LNCaP clone FGC (cell line): ENCODE measurements around the gene OBSL1.

Experiments used
- DNase-seq: peaks from one replicate; pipeline ENCODE4 v3.0.0-alpha.2; 2011; ENCODE audit warnings: low read depth
- H3K4me3 ChIP-seq: 2 replicates; pipeline ENCODE4 v1.5.1; 2011; ENCODE audit warnings: mild to moderate bottlenecking, low read depth, low read length, control low read depth
- TF ChIP-seq, protein P1 (sequence below): IDR thresholded peaks from 2 replicates; pipeline ENCODE4 v1.5.1; 2012; ENCODE audit warnings: mild to moderate bottlenecking; ENCODE audit not compliant: control insufficient read depth, insufficient read depth; ENCODE audit errors: extremely low read depth

The OBSL1 gene

DNA sequence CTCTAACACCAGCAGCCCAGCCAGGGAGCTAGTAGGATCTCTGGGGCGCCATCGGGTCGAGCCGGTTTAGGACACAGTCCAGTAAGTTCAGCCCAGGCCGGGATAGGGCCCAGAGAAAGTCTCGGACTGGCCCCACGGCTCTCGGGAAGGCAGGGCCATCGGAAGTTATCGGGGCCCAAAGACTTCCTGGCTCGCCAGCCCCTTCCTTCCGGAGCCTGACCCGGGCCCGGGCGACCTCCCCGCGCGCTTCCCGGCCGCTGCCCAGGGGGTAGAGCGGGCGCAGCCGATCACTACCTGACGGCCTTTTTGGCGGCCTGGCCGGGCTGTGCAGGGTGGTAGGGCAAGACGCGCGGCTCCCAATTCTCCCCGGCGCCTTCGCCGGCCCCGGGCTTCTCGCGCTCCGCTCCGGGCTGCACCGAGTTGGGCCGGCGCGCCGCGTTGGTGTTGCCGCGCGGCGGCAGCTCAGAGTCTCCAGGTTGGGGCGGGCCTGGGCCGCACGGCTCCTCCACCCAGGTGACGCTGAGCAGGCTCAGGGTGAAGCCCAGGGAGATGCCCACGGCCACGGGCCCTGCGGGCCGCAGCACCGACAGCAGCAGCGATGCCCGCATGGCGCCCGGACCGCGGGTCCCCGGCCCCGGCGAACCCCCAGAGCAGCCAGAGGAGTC, 28.3 kb downstream of the OBSL1 start:
- no peak for DNase-seq
- peak overlapping the region; percentile 63 for H3K4me3 ChIP-seq
- TF ChIP-seq, protein P1, sequence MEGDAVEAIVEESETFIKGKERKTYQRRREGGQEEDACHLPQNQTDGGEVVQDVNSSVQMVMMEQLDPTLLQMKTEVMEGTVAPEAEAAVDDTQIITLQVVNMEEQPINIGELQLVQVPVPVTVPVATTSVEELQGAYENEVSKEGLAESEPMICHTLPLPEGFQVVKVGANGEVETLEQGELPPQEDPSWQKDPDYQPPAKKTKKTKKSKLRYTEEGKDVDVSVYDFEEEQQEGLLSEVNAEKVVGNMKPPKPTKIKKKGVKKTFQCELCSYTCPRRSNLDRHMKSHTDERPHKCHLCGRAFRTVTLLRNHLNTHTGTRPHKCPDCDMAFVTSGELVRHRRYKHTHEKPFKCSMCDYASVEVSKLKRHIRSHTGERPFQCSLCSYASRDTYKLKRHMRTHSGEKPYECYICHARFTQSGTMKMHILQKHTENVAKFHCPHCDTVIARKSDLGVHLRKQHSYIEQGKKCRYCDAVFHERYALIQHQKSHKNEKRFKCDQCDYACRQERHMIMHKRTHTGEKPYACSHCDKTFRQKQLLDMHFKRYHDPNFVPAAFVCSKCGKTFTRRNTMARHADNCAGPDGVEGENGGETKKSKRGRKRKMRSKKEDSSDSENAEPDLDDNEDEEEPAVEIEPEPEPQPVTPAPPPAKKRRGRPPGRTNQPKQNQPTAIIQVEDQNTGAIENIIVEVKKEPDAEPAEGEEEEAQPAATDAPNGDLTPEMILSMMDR: 0 out of 2 replicates have a peak, but pooled peaks have one; percentile 6

- TF ChIP-seq, protein P1: peak; percentile 81
- peak; percentile 67 for DNase-seq
- peak overlapping the region; percentile 63 for H3K4me3 ChIP-seq
Observed at GRCh38 chr2:219541611-219542180, 29.6 kb downstream of the OBSL1 start.

GRCh38 chr2:219540784-219541504, 30.4 kb downstream of the OBSL1 start:
- TF ChIP-seq, protein P1: no peak
- DNase-seq: no peak
- H3K4me3 ChIP-seq: no peak overlapping the region

DNA sequence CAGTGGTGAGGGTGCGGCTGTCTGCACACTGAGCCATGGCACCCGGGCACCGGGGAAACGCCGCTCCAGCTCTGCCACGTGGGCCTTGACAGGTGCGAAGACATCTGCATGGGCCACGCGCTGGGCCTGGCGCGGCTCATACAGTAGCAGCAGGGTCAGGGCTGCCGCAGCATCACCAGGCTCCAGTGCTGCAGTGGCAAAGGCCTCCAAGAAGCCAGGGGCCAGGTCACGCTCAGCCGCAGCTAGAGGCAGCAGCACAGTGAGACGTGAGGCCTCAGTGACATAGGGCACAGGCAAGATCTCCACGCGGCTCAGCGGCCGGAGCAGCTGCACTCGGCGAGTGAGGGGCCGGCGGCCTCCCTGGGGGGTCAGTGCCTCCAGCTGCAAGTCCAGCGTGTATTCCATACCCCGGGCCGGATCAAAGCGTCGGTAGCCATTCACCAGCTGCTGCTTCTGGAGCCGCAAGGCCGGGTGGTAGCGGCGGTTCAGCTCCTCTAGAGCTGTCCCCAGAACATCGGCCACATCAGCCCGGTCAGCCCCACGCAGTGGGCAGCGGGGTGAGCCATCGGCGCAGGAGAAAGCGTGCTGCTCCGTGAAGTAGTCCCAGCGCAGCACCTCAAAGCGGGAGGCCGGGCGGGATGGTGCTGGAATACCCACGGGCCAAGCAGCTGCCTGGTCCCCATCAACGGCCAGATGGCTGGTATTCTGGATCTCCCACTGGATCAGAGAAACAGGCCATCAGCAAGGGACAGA, 31.2 kb downstream of the OBSL1 start:
- no peak overlapping the region for H3K4me3 ChIP-seq
- TF ChIP-seq, protein P1: no peak
- no peak for DNase-seq

GRCh38 chr2:219538956-219539788, 32.2 kb downstream of the OBSL1 start:
- H3K4me3 ChIP-seq: no peak overlapping the region
- no peak for DNase-seq
- TF ChIP-seq, protein P1: no peak

- DNase-seq: no peak
- TF ChIP-seq, protein P1: no peak
- H3K4me3 ChIP-seq: no peak overlapping the region
Observed at GRCh38 chr2:219538504-219538951, 32.8 kb downstream of the OBSL1 start.
